OCI-LY1 (cell line): ENCODE data around the gene SEC14L3.

Experiments
- H2AFZ ChIP-seq: fragments of 200-600 bp; sonication (generic), shearing (Covaris generic); 2 replicates; pipeline ENCODE4 v1.6.0; 2014; ENCODE audit warnings: antibody characterized with exemption, mild to moderate bottlenecking, low read length
- H3F3A ChIP-seq: fragments of 200-600 bp; sonication (generic), shearing (Covaris generic); 2 replicates; pipeline ENCODE4 v1.6.0; 2014; ENCODE audit warnings: mild to moderate bottlenecking, antibody characterized with exemption, low read length, moderate library complexity; ENCODE audit not compliant: insufficient read depth
- H3K27ac ChIP-seq: fragments of 200-600 bp; sonication (generic); 2 replicates; pipeline ENCODE4 v1.5.1; 2014; ENCODE audit warnings: low read length, mixed run types, mild to moderate bottlenecking, low read depth; ENCODE audit not compliant: poor library complexity, severe bottlenecking
- H3K27me3 ChIP-seq: fragments of 200-600 bp; sonication (generic); 2 replicates; pipeline ENCODE4 v1.6.0; 2014; ENCODE audit warnings: antibody characterized with exemption, mild to moderate bottlenecking, low read length, moderate library complexity; ENCODE audit not compliant: insufficient read depth
- H3K36me3 ChIP-seq: fragments of 200-600 bp; sonication (generic); 2 replicates; pipeline ENCODE4 v1.6.1; 2014; ENCODE audit warnings: mild to moderate bottlenecking, antibody characterized with exemption, low read length, moderate library complexity, mixed read lengths; ENCODE audit not compliant: insufficient read depth
- H3K4me1 ChIP-seq: fragments of 200-600 bp; sonication (generic); 2 replicates; pipeline ENCODE4 v1.5.1; 2014; ENCODE audit warnings: mild to moderate bottlenecking, low read length, moderate library complexity; ENCODE audit not compliant: insufficient read depth, severe bottlenecking
- H3K4me2 ChIP-seq: fragments of 200-600 bp; sonication (generic), shearing (Covaris generic); 2 replicates; pipeline ENCODE4 v1.6.1; 2014; ENCODE audit warnings: low read length
- H3K4me3 ChIP-seq: fragments of 200-600 bp; sonication (generic); 2 replicates; pipeline ENCODE4 v1.5.1; 2014; ENCODE audit warnings: low read length, low read depth, mild to moderate bottlenecking, mixed read lengths; ENCODE audit not compliant: poor library complexity, severe bottlenecking
- H3K79me2 ChIP-seq: fragments of 200-600 bp; shearing (Covaris generic); 2 replicates; pipeline ENCODE4 v1.6.1; 2016; ENCODE audit warnings: mixed run types, low read length, mixed read lengths; ENCODE audit not compliant: insufficient read depth
- H3K9ac ChIP-seq: fragments of 200-600 bp; sonication (generic), shearing (Covaris generic); 2 replicates; pipeline ENCODE4 v1.6.1; 2014; ENCODE audit warnings: mild to moderate bottlenecking, low read length, mixed read lengths
- H3K9me2 ChIP-seq: fragments of 200-600 bp; sonication (generic), shearing (Covaris generic); 2 replicates; pipeline ENCODE4 v1.6.1; 2014; ENCODE audit warnings: low read depth, mild to moderate bottlenecking, low read length, mixed read lengths
- H3K9me3 ChIP-seq: fragments of 200-600 bp; shearing (Covaris generic); 2 replicates; pipeline ENCODE4 v1.6.1; 2014; ENCODE audit warnings: low read length, mixed read lengths
- H4K20me1 ChIP-seq: fragments of 200-600 bp; sonication (generic), shearing (Covaris generic); 2 replicates; pipeline ENCODE4 v1.6.0; 2016; ENCODE audit warnings: mild to moderate bottlenecking, low read length; ENCODE audit not compliant: insufficient read depth
- CTCF ChIP-seq: fragments of 200-600 bp; sonication (generic), shearing (Covaris generic); IDR thresholded peaks from 2 replicates; pipeline ENCODE4 v1.5.1; 2017; ENCODE audit warnings: mild to moderate bottlenecking, antibody characterized with exemption, low read length, moderate library complexity, mixed read lengths
- EZH2 ChIP-seq: fragments of 200-600 bp; sonication (generic), shearing (Covaris generic); IDR thresholded peaks from 2 replicates; pipeline ENCODE4 v1.8.0; 2017; ENCODE audit warnings: borderline replicate concordance, mixed run types, mild to moderate bottlenecking, antibody characterized with exemption, low read length, moderate library complexity, mixed read lengths

SEC14L3 gene

DNA sequence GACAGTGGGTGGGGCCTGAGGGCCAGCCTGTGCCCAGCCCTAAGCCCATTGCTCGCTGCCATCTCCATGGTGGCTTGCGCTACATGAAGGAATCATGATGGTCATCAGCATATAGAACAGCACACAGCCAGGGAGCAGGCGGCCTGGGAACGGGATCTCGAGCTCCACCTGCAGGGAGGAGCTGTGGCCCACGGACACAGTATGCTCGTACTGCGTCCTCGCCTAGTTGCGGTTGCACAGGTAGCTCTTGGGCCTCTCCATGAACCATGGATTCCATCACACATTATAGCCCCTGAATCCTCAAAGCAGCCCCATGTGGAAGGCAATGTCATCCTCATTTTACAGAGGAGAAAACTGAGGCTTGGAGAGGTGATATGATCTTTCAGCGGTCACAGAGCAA lies 18.6 kb upstream of the SEC14L3 start:
- Histone ChIP-seq H4K20me1 (no peaks in the 10 kb centered on the region), H3K4me1 (no peaks in the 10 kb centered on the region), H3K36me3 (no peaks in the 10 kb centered on the region), H3K9me3 (no peaks in the 10 kb centered on the region), H3K4me2 (no peak overlapping the region), H3K27me3 (peaks cover 12% of the 10 kb centered on the region; the same call in 1 of the 2 replicates), H3K79me2 (no peaks in the 10 kb centered on the region), H3K27ac (no peak overlapping the region), H3K9ac (no peak overlapping the region), H3K4me3 (no peak overlapping the region), H2AFZ (no peak overlapping the region), H3F3A (no peaks in the 10 kb centered on the region), H3K9me2 (no peaks in the 10 kb centered on the region)
- TF ChIP-seq CTCF (peak; percentile 22; the same call in 1 of the 2 replicates), EZH2 (no peak)

- no peaks in the 10 kb centered on the region for H4K20me1 ChIP-seq
- H3K9ac ChIP-seq: no peak overlapping the region
- no peak overlapping the region for H2AFZ ChIP-seq
- no peak for TF ChIP-seq CTCF
- TF ChIP-seq EZH2: no peak
- peaks cover 12% of the 10 kb centered on the region; the same call in 1 of the 2 replicates for H3K27me3 ChIP-seq
- no peaks in the 10 kb centered on the region for H3K9me3 ChIP-seq
- H3K4me3 ChIP-seq: no peak overlapping the region
- H3K4me2 ChIP-seq: no peak overlapping the region
- no peak overlapping the region for H3K27ac ChIP-seq
- no peaks in the 10 kb centered on the region for H3F3A ChIP-seq
- no peaks in the 10 kb centered on the region for H3K4me1 ChIP-seq
- H3K36me3 ChIP-seq: no peaks in the 10 kb centered on the region
- H3K9me2 ChIP-seq: no peaks in the 10 kb centered on the region
- no peaks in the 10 kb centered on the region for H3K79me2 ChIP-seq
Observed at GRCh38 chr22:30488121-30488520, 16.3 kb upstream of the SEC14L3 start.

DNA sequence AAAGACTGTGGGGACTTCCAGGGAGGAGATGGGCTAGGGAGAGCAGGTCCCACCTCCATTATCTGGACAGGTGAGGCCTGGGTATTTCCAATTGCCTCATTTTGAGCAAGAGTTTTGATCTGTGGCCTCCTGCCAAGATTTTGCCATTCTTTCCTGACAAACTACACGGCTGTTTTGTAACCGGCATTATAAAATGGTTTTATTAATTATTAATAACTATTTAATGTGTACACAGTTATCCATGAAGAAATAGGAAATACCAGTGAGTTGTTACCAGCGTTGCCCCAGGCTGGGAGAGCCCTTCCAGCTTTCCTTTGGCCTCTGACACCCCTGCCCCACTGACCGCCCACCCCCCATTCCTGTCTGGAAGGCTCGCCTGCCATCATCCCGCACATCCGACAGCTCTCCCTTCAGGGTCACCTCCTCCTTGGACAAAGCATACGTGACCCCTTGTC lies 14.9 kb upstream of the SEC14L3 start:
- no peak overlapping the region for H2AFZ ChIP-seq
- no peaks in the 10 kb centered on the region for H3F3A ChIP-seq
- H3K36me3 ChIP-seq: no peaks in the 10 kb centered on the region
- TF ChIP-seq EZH2: no peak
- TF ChIP-seq CTCF: no peak
- H3K4me1 ChIP-seq: no peaks in the 10 kb centered on the region
- H3K9me2 ChIP-seq: no peaks in the 10 kb centered on the region
- H3K4me3 ChIP-seq: no peak overlapping the region
- no peak overlapping the region for H3K9ac ChIP-seq
- no peaks in the 10 kb centered on the region for H4K20me1 ChIP-seq
- no peak overlapping the region for H3K27ac ChIP-seq
- no peaks in the 10 kb centered on the region for H3K9me3 ChIP-seq
- no peak overlapping the region for H3K4me2 ChIP-seq
- peaks cover 12% of the 10 kb centered on the region; the same call in 1 of the 2 replicates for H3K27me3 ChIP-seq
- H3K79me2 ChIP-seq: no peaks in the 10 kb centered on the region
